ENCODE data around the gene KIAA1671.

KIAA1671 gene

DNA sequence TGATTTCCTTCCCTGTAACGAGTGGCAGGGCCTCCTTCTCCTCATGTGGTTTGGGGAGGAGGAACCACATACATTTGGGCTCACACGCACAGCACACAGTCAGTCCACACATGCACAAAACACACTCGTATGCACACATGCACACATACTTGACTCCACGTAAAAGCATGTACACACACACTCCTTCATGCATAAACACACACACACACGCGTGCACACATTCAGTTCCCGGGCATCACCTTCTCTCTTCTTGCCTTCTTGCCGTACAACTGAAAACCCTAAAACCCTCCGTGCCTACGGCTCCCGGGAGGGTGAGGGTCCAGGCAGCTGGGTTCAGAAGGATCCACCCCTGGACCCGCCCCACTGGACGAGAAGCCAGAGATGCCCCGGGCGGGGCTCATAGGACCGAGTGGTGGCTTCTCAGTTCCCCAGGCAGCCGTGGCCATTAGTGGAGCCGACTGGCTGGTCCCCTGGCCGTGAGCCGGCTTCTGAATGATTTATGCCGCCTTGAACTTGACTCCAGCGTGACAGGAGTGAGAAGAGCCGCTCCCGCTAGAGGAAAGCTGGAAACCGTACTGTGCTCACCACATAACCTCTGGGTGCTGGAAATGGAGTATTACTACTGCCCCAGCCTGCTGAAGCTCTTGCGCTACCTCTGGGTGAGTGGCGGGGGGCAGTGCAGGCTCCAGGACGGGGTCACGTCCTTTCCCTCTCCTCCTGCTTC, 117.4 kb downstream of the KIAA1671 start:
- no peak for DNase-seq

DNA sequence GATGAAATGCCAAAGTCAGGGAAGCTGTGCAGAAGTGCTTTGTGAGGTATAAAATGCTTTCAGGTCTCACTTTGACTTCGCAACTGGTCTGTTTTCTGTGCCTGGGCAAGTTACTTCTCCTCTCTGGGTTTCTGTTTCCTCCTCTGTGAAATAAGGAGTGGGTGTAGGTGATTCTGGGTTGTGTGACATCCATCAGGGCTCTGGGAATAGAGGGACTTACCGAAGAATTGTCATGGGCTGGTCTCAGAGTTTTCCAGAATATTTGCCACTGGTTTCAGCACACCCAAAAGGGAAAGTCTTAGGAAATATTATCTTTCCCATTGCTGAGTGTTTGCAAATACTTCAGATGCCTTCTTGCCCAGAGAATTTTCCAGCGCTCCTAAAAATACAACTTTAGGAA, 118.4 kb downstream of the KIAA1671 start:
- no peak for DNase-seq

DNA sequence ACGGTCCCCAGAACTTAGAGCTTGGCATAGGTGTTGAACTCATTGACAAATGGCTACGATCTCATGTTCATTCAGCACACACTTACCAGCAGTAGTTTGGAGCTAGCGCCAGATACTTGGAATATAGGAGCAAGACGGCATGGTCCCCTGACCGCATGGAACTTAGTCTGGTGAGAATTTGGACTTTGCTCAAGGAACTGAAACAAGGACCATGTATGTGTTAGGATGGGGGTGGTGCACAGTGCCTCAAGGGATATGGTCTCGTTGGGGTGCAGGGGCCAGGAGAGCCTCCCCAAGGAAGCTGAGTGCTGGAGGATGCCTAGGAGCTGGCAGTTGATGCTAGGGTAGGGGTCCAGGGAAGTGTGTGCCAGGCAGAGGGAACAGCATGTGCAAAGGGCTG, 119.2 kb downstream of the KIAA1671 start:
- no peak for DNase-seq

DNA sequence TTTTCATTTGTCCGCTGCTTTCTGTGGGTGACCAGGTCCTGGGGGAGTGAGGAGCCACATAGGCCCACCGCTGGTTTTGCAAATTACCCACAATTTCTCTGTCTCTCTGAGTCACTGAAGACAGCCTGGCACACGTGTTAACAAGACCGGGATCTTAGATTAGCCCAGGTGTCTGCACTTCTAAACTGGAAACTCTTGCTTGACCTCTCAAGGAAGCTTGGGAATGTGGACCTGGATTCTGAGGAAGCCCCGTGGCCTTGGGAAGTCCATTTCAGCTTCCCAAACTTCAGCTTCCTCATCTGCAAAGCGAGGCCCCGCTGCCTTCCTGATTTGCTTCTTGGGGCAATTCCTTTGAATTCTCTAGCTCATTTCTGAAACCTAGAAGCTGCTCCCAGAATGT, 119.9 kb downstream of the KIAA1671 start:
- no peak for DNase-seq

DNA sequence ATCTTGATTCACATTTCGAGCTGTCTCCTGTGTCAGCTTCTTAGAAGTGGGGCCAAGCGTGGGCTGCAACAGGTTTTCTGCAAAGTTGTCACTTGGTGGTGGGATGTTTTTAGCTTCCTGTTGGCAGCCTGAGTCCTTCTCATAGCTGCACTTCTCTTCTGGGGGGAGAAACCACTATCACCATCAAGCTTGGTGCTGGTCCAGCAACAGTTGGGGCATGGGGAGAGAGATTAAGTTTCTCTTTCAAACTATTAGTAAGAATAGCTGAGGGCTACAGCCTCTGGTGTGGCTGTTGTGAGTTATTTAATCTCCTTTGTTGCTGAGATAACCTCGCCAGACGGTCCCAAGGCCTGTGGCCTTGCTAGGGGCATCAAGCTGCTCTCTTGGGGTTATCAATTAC, 123.8 kb downstream of the KIAA1671 start:
- DNase-seq = peak; percentile 73

DNA sequence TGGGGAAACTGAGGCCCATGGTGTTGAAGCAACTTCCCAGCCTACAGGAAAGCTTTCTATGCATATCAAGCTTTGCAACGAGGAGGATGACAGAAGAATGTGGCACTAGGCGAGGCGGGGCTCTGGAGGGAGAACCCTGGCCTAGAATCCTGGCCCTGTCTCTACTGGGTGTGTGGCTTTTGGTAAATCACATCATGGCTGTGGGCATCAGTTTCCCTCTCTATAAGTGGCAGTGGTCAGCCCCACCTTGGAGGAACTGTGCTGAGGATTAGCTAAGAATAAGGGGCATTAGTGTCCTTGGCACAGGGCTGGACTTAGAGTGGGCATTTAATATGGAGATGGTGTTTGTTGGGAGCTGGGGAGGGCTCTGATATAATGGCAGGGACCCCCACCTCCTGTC, 124.5 kb downstream of the KIAA1671 start:
- no peak for DNase-seq

DNA sequence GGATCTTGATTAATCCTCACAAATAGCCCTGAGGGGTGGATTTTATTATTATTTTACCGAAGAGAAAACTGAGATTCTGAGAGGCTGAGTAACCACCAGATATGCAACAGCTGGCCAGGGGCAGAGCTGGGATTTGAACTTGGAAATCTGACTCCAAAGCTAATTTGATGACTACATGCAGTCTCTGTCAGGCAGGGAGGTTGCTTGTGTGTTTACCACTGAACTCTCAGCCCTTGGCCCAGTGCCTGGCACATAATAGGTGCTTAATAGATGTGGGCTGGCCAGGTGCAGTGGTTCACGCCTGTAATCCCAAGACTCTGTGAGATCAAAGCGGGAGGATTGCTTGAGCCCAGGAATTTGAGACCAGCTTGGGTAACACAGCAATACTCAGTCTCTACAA, 125.4 kb downstream of the KIAA1671 start:
- no peak for DNase-seq

DNA sequence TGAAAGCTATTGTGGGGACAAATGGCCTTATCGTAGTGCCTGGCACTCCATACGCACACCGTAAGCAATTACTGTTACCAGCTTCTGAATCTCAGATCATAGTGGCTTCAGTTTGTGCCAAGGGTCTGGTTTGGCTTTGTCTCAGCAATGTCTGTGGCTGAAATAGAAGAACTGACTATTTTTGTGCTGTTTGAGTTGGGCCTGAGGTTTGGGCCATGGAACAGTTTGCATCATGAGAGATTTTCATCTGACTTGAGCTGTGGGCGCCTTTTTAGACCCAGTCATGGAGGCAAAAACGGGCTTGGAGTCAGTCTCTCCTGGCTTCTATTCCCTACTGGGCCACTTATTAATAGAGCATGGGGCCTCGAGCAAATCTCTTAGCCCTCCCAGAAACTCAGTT, 126.1 kb downstream of the KIAA1671 start:
- no peak for DNase-seq

DNA sequence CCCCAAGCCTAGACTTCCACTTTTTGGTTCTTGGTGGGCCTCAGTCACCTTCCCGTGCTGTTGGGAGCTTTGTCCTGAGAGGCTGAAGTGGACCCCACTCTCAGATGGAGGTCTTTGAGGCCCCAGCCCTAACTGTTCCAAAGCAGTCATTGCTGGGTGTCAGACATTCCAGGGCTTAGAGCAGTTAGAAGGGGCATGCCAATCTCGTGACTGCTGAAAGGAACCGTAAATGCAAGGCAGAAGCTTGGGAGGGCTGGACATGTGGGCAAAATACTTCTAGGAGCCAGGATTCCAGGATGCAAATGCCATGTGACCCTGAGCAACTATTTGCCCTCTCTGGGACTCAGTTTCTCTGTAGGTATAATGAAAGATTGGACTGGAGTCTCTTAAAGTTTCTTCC, 128.3 kb downstream of the KIAA1671 start:
- DNase-seq = no peak

DNA sequence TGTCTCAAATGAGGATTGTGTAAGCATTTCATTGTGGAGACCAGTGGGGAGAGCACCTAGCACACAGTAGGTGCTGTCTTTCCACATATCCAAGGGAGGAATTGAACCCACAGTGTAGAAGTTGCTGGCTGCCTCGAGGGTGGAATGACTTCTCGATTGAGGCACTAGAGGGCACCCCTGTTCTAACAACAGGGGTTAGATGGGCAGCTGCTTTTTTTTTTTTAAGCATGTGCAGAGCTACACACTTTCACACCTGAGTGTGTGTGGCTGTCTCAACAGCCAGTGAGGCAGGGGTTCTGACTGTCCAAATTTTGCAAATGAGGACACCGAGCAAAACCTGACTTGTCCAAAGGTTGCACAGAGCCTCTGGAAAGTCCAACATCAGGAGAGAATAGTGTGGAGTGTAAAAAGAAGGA, 128.9 kb downstream of the KIAA1671 start:
- no peak for DNase-seq

DNA sequence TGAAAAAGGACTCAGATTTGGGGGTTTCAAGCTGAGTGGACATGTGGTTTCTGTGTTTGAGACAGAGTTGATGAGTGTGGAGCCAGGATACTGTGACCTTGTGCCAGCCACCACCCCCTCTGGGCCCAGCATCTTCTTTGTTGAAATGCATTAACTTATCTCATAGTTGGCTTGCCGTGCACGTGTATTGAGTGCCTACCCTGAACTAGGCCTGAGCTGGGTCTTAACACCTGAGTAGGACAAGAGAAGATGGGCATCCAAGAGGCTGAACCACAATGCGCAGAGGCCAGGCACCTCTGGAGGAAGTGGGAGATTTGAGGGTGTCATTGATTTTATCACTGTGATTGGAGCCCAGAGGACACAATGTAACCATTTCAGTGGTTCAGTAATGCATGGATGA, 129.6 kb downstream of the KIAA1671 start:
- DNase-seq = no peak

DNA sequence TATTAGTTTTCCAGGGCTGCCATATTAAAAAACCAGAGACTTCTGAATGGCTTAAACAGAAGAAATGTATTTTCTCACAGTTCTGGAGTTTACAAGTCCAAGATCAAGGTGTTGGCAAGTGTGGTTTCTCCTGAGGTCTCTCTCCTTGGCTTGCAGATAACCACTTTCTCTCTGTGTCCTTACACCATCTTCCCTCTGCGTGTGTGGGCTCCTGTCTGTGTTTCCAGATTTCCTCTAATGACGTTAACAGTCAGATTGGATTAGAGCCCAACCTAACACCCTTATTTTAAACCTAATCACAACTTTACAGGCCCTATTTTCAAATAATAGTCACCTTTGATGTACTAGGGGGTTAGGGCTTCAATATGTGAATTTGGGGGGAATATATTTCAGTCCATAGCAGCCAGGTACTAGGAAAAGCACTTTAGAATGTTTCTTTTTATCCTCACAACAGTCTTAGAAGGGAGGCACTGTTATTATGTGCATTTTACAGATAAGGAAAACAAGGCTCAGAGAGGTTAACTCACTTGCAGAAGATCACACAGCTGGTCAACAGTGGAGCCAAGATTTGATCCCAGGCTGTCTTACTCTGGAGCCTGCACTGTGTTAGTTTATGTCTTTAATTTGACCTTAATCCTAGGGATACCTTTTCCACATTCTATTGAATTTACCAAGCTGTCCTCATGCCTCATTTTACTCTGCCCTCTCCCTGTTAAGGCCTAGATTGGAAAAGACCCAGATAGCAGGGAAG, 130.7 kb downstream of the KIAA1671 start:
- no peak for DNase-seq

DNA sequence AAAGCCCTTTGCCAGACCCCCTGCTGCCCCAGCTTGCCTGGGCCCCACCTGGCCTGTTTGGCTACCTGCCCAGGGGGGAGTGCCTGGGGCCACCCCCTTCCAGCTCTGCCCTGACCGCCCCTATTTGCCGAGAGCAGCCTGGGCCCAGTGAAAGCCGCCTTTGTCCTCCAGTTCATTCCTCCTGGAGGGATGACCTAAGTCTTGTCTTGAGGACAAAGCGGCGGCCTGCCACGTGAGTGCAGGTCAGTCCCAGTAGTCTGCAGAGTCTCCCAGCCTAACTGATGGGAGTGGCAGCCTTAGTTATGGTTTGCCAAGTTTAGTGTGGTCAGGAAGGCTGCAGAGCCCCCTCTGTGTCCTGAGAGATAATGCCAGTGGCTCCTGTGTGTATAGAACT, 131.3 kb downstream of the KIAA1671 start:
- no peak for DNase-seq

DNA sequence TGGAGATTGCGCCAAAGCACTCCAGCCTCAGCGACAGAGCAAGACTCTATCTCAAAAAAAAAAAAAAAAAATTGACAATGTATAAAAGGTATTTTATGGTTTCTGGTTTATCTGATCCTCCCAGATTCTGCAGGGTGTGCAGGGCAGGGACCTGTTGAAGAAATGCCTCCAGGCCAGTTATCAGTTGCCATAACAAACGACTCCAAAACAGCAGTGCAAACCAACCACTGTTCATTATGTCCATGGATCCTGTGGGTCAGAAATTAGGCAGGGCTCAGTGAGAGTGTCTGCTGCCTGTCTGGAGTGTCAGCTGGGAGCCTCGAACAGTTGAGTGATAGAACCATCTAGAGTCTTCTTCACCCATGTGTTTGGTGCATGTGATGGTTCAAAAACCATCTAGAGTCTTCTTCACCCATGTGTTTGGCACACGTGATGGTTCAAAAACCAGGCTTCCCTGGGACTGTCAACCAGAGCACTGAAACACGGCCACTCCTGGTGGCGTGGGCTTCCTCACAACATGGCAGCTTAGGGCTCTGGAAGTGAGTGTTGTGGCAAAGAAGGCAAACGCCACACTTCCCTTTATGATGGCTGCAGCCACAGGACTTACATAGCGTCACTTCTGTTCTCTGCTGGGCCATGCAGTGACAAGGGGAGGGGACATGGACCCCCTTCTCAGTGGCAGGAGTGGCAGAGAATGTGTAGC, 132.0 kb downstream of the KIAA1671 start:
- DNase-seq = no peak

DNA sequence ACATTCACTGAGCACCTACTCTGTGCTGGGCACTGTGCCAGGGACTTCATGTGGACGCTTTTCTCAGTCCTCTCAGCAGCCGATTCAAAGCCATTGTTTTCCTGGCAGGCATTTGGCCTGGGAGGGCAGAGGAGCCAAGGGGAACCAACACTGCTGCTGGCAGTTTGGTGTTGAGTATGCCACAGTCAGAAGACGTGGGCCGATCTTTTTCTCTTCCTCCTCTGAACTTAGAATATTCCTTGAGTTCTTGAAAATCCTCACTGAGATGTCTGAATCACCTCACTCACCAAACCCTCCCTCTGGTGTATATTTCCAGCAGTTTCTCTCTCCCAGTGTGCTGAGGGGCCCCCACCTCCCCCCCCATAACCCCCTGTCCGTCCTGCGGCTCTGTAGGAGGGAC, 132.6 kb downstream of the KIAA1671 start:
- DNase-seq = no peak

DNA sequence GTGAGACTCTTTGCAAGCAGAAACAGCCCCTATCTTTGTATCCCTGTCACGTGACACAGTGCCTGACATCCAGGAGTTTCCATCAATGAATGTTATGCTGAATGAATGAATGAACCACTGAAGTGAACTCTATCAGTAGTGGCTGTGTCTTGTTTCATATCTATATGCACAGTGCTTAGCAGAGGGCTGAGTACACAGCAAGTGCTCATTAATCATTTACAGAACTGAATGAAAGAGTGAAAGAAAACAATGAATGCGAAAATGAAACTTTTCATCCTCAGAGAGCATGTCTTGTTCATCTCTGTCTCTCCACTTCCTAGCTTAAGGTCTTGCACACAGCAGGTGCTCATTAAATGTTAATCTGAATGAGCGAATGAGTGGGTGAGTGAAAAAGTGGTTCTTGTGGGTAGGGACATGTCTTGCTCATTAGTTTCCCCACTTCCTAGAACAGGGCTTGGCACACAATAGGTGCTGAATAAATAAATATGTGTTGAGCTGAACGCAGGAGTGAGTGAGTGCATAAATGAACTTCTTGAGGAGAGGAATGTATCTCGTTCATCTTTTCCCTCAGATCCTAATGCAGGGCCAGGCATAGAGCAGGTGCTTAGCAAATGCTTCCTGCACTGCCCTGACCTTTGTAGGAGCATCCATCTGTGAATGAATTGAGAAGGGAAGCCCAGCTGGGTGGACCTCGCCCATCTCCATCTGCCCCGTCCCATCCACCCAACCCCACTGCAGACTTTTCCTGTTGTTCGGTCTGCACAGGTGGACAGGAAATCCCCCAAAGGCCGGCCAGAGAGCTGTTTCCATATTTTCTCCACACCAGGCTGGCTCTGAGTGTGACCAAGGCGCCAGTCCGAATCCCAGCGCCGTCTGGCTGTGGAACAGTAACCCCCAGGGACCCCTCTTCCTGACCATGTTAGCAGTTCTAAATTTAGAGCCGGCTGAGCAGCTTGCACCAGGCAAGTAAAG, 133.7 kb downstream of the KIAA1671 start:
- DNase-seq = no peak

DNA sequence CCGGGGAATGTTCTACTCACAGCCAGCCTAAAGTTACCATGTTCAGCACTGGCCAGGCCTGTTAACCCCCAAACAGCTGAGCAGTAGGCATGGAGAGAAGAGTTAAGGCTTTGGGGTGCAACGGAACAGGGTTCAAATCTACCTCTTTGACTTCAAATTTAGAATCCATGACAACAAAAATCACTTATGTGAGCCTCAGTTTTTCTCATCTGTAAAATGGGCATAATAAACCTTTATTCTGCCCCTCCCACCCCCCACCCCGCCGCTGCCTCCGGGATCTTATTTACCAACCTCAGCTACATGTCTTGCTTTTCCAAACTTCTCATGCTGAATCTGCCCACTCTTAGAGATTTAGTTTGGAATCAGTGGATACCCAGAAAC, 134.4 kb downstream of the KIAA1671 start:
- no peak for DNase-seq

DNA sequence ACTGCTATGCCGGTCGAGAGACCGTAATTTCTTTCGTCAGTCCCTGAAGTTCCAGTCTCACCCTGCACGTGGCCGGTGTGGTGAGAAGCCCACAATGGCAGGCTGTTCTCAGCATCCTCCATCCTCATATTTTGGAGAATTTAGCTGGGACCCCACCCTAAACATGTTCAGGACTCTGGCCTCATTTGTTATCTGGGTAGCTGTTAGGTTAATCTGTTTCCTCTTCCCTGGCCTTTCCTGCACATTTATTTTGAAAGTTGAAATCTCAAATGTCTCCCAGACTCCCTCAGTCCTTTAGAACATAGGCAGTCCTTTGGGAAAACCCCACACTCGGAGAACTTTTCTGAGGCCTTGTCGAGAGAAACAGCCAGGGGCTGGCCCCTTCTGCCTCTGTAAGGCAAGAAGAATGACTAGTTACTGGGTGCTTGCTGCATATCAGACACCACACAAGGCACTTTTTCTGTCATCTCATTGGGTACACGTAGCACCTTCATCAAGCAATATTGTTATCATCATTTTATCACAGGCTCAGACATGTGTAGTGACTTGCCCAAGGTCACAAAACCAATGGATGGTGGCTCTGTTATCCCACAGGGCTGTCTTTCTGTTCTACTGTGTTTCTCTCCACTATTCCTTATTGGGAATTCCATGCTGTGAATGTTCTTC, 137.8 kb downstream of the KIAA1671 start:
- DNase-seq = no peak

DNA sequence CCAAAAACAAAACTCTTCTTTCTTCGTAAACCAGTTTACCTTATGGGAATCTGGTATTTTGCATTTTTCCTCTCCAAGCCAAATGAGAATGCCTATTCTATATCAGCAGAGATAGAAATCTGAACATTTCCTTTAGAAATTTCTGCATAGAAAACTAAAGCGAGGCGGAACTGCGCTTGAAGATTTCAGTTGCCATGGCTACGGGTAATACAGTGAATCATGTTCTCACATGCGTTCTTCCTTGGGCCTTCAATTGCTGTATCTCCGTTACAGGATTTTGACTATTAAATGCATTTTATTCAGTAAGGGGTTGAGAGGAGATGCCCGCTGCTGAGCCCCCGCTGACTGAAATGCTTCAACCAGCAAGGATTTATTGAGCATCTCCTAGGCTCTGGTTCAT, 138.9 kb downstream of the KIAA1671 start:
- DNase-seq = no peak

DNA sequence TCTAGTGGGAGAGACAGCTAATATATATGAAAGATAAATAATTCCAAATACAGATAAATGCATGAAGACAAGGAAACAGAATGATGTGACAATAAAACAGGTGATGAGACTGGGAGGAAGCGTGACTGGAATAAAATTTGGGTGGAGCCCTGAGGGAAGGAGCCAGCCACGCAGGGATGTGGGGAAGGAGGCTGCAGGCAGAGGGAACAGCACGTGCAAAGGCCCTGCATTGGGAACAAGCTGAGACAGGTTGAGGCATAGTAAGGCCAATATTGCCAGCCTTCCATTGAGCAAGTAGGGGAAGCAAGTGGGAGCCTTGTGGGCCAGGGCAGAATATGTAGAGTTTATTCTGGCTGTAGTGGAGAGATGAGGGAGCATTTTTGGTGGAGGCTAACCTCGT, 139.6 kb downstream of the KIAA1671 start:
- DNase-seq = no peak

DNA sequence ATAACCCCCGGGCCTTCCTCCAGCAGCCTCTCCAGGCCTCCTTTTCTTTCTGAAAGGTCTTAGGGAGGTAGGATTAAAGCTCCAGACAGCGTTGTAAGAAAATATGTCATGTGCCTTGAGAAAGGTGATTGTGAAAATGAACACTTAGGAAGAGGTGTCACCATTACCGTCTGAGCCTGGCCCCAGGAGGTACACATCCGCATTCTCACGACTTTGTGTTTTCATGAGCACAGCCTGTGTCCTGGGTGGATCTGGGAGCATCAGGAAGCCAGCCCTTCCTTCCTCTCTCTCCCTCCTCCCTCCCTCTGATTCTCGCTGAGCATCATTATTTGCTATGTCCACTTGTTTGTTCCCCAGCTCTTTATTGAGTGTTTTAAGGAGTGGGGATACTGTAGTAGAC, 142.1 kb downstream of the KIAA1671 start:
- no peak for DNase-seq

DNA sequence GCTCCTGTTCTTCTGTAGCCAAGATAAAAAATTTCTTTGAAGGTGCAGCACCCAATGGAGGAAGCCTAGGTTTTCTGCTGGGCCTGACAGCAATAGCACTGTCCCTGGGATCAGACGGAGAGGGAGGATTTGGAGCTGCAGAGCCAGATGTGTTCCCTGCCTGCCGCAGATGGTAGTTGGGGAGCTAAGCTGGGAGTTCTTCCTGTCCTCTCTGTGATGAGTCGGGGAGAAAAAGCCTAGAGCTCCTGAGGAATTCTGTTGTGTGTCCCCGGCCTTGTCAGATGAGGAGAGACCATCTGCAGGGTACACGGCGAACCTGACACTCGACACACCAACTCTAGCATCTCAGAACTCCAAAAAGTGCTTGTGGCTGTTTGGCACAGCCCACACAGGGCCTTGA, 143.4 kb downstream of the KIAA1671 start:
- no peak for DNase-seq

All from activated CD8-positive, alpha-beta memory T cell treated with anti-CD3 and anti-CD28 coated beads, Interleukin-2, amount 50 U/mL, for 48 hours (primary cell).